Measurements from ENCODE around the gene COMMD3. TPM values are rescaled to one million over a fixed set of nuclear protein-coding genes. Genes with fewer than 3 reads are reported as not detected.
"Not testable (repeated sequence)": the region's sequence is repeated elsewhere in the genome, so short reads cannot be mapped to it uniquely, and the experiment has no call there.

COMMD3 gene
- total RNA-seq, 3 donors from 2014 or later, result 49.3 to 56.4 (median 51.0) TPM

DNA sequence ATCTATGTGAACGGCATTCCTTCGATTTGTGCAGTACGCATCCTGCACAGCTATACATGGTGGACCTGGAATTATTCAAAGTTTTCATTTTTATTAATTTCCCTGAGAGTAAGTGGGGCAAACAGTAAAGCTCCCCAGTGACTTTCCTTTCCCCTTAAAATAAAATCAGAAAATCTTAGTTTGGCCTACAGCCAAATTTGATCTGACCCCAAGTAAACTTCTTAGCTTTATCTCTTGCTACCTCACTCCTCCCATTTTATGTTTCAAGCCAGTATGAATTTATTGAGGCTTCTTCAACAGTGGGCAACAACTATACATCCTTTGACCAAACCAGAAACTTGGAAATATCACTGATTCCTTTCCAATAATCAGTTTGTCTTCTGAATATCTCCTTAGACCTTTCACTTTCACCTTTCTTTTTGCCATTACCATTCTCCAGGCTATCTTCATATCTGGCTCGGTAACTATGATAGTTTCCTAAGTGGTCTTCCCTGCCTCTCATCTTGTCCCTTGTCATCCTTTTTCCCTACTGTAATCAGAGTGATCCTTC lies 40.2 kb downstream of the COMMD3 start:
- H3K4me3 Mint-ChIP-seq, result no peak overlapping the region

DNA sequence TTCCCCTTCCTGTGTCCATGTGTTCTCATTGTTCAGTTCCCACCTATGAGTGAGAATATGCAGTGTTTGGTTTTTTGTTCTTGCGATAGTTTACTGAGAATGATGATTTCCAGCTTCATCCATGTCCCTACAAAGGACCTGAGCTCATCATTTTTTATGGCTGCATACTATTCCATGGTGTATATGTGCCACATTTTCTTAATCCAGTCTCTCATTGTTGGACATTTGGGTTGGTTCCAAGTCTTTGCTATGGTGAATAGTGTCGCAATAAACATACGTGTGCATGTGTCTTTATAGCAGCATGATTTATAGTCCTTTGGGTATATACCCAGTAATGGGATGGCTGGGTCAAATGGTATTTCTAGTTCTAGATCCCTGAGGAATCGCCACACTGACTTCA lies 41.6 kb downstream of the COMMD3 start:
- peaks cover 10% of the 10 kb centered on the region for H3K27me3 Mint-ChIP-seq (ENCODE audit: low read depth)
- ATAC-seq; DNase-seq; H3K4me3 Mint-ChIP-seq; H3K36me3 Mint-ChIP-seq (ENCODE audit: insufficient read depth); H3K4me1 Mint-ChIP-seq (ENCODE audit: low read depth); H3K9me3 Mint-ChIP-seq: not testable (repeated sequence)

More for the DNA sequence above, 40.2 kb downstream of the COMMD3 start:
- no peaks in the 10 kb centered on the region for H3K4me1 Mint-ChIP-seq (ENCODE audit: low read depth)
- DNase-seq (no peak), ATAC-seq (no peak)
- H3K9me3 Mint-ChIP-seq, result no peaks in the 10 kb centered on the region
- no peaks in the 10 kb centered on the region for H3K36me3 Mint-ChIP-seq (ENCODE audit: insufficient read depth)
- H3K27me3 Mint-ChIP-seq (ENCODE audit: low read depth), result peaks cover 14% of the 10 kb centered on the region

GRCh38 chr10:22363305-22363704 lies 47.1 kb downstream of the COMMD3 start:
- ATAC-seq (peak; percentile 55 to 62), DNase-seq (no peak)
- no peaks in the 10 kb centered on the region for H3K36me3 Mint-ChIP-seq (ENCODE audit: insufficient read depth)
- H3K4me1 Mint-ChIP-seq (ENCODE audit: low read depth), result peaks cover 12% of the 10 kb centered on the region
- H3K4me3 Mint-ChIP-seq, result no peak overlapping the region
- no peaks in the 10 kb centered on the region for H3K9me3 Mint-ChIP-seq
- H3K27me3 Mint-ChIP-seq (ENCODE audit: low read depth), result peaks cover 4% of the 10 kb centered on the region

- no peak for ATAC-seq
- no peak for DNase-seq
- Mint-ChIP-seq H3K27me3 (ENCODE audit: low read depth) (peaks cover 4% of the 10 kb centered on the region), H3K4me1 (ENCODE audit: low read depth) (peaks cover 18% of the 10 kb centered on the region), H3K36me3 (ENCODE audit: insufficient read depth) (no peaks in the 10 kb centered on the region), H3K4me3 (no peak overlapping the region), H3K9me3 (no peaks in the 10 kb centered on the region)
These were observed 48.4 kb downstream of the COMMD3 start for GRCh38 chr10:22364407-22365140.

- Mint-ChIP-seq H3K27me3 (ENCODE audit: low read depth) (peaks cover 4% of the 10 kb centered on the region), H3K36me3 (ENCODE audit: insufficient read depth) (no peaks in the 10 kb centered on the region), H3K4me1 (ENCODE audit: low read depth) (peaks cover 21% of the 10 kb centered on the region), H3K4me3 (no peak overlapping the region), H3K9me3 (no peaks in the 10 kb centered on the region)
- DNase-seq, result no peak
- no peak for ATAC-seq
These were observed 49.0 kb downstream of the COMMD3 start for GRCh38 chr10:22365233-22365632.

GRCh38 chr10:22365644-22366434 lies 49.7 kb downstream of the COMMD3 start:
- H3K4me3 Mint-ChIP-seq, result no peak overlapping the region
- no peak for DNase-seq
- H3K9me3 Mint-ChIP-seq, result no peaks in the 10 kb centered on the region
- H3K27me3 Mint-ChIP-seq (ENCODE audit: low read depth), result peaks cover 4% of the 10 kb centered on the region
- ATAC-seq, result no peak
- peaks cover 23% of the 10 kb centered on the region for H3K4me1 Mint-ChIP-seq (ENCODE audit: low read depth)
- H3K36me3 Mint-ChIP-seq (ENCODE audit: insufficient read depth), result no peaks in the 10 kb centered on the region

- Mint-ChIP-seq H3K27me3 (ENCODE audit: low read depth) (peaks cover 4% of the 10 kb centered on the region), H3K4me1 (ENCODE audit: low read depth) (peaks cover 23% of the 10 kb centered on the region)
- no peak for ATAC-seq
These were observed 50.2 kb downstream of the COMMD3 start for GRCh38 chr10:22366435-22366703.

GRCh38 chr10:22366771-22367170 lies 50.6 kb downstream of the COMMD3 start:
- H3K27me3 Mint-ChIP-seq (ENCODE audit: low read depth), result peaks cover 4% of the 10 kb centered on the region
- DNase-seq (no peak), ATAC-seq (no peak)
- no peak overlapping the region for H3K4me3 Mint-ChIP-seq
- H3K4me1 Mint-ChIP-seq (ENCODE audit: low read depth), result peaks cover 23% of the 10 kb centered on the region
- H3K36me3 Mint-ChIP-seq (ENCODE audit: insufficient read depth), result no peaks in the 10 kb centered on the region
- no peaks in the 10 kb centered on the region for H3K9me3 Mint-ChIP-seq

More at GRCh38 chr10:22366435-22366703, 50.2 kb downstream of the COMMD3 start:
- Mint-ChIP-seq H3K9me3 (no peaks in the 10 kb centered on the region), H3K4me3 (no peak overlapping the region), H3K36me3 (ENCODE audit: insufficient read depth) (no peaks in the 10 kb centered on the region)
- DNase-seq, result no peak

DNA sequence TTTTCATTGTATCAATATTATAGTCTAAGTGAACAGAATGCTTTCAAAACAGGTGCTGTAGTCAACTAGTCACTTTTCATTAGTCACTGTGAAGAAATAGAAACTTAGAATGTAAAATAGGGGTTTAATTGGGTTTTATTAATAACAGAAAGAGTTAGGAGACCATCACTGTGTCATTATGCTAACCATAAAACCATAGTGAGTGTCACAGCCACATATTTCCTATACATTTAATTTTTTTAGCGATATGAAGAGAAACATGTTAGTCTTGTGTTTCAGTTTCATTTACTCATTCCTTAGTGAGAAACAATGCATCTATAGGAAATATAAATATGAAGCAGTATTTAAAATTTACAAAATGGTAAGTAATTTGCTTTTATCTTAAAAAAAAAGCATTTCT lies 51.3 kb downstream of the COMMD3 start:
- H3K4me1 Mint-ChIP-seq (ENCODE audit: low read depth), result peaks cover 23% of the 10 kb centered on the region
- H3K27me3 Mint-ChIP-seq (ENCODE audit: low read depth), result peaks cover 4% of the 10 kb centered on the region
- peak; percentile 68 to 72 for ATAC-seq
- no peak for DNase-seq
- no peak overlapping the region for H3K4me3 Mint-ChIP-seq
- H3K9me3 Mint-ChIP-seq, result no peaks in the 10 kb centered on the region
- H3K36me3 Mint-ChIP-seq (ENCODE audit: insufficient read depth), result no peaks in the 10 kb centered on the region

DNA sequence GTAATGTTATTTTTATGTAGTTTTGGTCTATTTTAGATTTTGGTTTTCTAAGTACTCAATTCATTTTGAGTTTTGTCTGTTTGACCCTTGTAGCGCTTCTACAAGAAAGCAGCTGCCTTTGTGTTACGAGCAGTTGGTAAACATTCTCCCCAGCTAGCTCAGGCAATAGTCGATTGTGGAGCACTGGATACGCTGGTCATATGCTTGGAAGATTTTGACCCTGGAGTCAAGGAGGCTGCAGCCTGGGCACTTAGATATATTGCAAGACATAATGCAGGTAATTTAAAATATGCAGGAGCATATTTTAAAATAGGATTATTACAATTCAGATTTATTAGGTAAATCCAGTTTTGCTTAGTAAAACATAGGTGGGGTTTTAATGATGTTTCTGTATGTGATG lies 52.2 kb downstream of the COMMD3 start:
- no peaks in the 10 kb centered on the region for H3K36me3 Mint-ChIP-seq (ENCODE audit: insufficient read depth)
- peaks cover 4% of the 10 kb centered on the region for H3K27me3 Mint-ChIP-seq (ENCODE audit: low read depth)
- no peak for DNase-seq
- H3K9me3 Mint-ChIP-seq, result no peaks in the 10 kb centered on the region
- no peak overlapping the region for H3K4me3 Mint-ChIP-seq
- no peak for ATAC-seq
- H3K4me1 Mint-ChIP-seq (ENCODE audit: low read depth), result peaks cover 23% of the 10 kb centered on the region

DNA sequence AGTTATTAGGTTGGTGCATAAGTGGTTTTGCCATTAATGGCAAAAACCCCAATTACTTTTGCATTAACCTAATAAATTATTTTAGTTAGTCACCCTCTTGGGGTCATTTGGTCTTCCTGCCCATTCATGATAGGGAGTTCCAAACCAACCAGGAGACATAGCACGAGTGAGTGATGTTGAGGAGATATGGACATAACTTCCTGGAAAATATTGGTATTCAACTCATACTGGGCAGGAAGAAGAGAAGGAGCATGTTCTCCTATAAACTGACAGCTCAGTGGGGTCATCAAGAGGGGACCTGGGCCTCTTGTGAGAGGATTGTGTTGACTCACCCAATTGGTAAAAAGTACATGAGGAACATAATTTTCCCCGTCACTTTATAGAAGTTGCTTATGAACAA lies 52.8 kb downstream of the COMMD3 start:
- no peak for ATAC-seq
- Mint-ChIP-seq H3K4me3 (no peak overlapping the region), H3K27me3 (ENCODE audit: low read depth) (peaks cover 4% of the 10 kb centered on the region), H3K36me3 (ENCODE audit: insufficient read depth) (no peaks in the 10 kb centered on the region), H3K4me1 (ENCODE audit: low read depth) (peaks cover 22% of the 10 kb centered on the region), H3K9me3 (no peaks in the 10 kb centered on the region)
- DNase-seq, result no peak

DNA sequence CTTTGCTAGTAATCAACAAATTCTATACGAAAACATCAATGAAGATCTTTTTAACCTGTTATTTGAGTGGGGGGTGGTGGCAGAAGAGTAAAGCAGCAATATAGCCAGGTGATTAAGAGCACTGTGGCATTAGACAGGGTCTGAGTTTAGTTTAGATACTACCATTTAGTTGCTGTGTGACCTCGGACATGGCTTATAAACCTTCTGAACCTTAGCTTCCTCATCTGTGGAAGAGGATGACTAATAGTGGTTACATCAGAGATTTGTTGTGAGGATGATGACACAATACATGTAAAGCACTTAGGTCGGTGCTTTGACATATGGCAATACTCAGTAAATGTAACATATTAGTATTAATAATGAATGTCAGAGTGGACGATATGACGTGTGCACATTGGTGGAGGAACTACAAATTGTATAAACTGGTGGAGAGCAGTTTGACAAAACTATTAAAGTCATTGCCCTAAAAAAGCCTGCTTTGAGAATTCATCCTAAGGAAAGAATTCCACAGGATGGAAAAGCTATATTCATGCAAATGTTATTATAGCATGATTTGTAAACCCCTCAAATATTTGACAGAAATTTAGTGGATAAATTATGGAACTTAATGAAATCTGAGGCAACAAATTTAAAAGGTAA lies 53.4 kb downstream of the COMMD3 start:
- H3K27me3 Mint-ChIP-seq (ENCODE audit: low read depth), result peaks cover 4% of the 10 kb centered on the region
- H3K9me3 Mint-ChIP-seq, result no peaks in the 10 kb centered on the region
- H3K36me3 Mint-ChIP-seq (ENCODE audit: insufficient read depth), result no peaks in the 10 kb centered on the region
- ATAC-seq, result peak; percentile 59 to 68
- DNase-seq, result no peak
- no peak overlapping the region for H3K4me3 Mint-ChIP-seq
- H3K4me1 Mint-ChIP-seq (ENCODE audit: low read depth), result peaks cover 22% of the 10 kb centered on the region
